Left ventricle myocardium superior (tissue), 1 donor: ENCODE data around the gene SPC24. TPM values are rescaled to one million over a fixed set of nuclear protein-coding genes. Genes with fewer than 3 reads are reported as not detected.
"Not testable (repeated sequence)": the region's sequence is repeated elsewhere in the genome, so short reads cannot be mapped to it uniquely, and the experiment has no call there.

Source experiments
- ATAC-seq: fragments of 200-7000 bp; cut with Tn5 transposase; one replicate; pipeline ENCODE4 v1.9.1; 2020; ENCODE audit warnings: mild to moderate bottlenecking, moderate library complexity
- DNase-seq: peaks from one replicate; pipeline ENCODE4 v3.0.0-alpha.2; 2020
- intact Hi-C: fragments of 100-400 bp; cut with micrococcal nuclease; formaldehyde crosslinking; loops from one replicate; pipeline ENCODE4 v1.11.0; 2022
- total RNA-seq: library from RNA; stranded (reverse); fragmentation: NEBNext Ultra II Directional; extraction: Animal tissue kit (Norgen Biotek cat#: 25700); gene quantifications from one replicate; pipeline ENCODE4 v1.2.1, GENCODE V29; 2021
- donor health status: DM: no; HTN: yes; CAD: no; lungs with severe emphysema.

Gene SPC24
- total RNA-seq, 1 donor from 2014 or later, result 8.1 TPM

- no peak for DNase-seq
- ATAC-seq, result no peak
- intact Hi-C loops, result no loop called here
These were observed 15.6 kb upstream of the SPC24 start for GRCh38 chr19:11171144-11171543.

DNA sequence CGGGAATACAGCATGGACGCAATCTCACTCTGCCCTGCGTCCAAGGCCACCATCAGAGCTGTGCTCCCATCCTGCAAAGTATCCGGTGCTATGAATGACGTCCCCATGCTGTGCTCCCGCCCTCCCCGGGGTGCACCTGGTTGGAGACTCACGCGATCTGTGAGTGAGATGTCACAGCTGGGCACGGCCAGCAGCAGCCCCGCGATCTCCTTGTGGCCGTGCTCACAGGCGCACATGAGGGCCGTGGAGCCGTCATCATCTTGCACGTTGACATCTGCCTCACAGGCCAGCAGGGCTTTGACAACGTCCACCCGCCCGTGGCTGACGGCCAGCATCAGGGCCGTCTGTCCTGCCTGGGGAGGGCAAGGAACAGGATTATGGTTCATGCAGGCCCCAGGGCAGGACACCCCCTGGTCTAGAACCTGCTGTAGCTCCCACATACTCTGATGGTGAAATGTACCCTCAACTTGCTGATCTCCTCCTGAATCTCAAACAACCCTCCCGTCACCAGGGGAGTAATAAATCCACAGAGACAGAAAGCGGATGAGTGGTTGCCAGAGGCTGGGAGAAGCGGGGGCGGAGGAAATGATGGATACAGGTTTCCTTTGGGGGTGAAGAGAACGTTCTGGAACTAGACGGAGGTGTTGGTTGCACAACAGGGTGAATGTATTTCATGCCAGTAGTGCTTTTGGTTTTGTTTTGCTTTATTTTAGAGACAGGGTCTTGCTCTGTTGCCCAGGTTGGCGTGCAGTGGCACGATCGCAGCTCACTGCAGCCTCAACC, 14.5 kb upstream of the SPC24 start:
- intact Hi-C loops, result no loop called here
- ATAC-seq (no peak), DNase-seq (no peak)

- intact Hi-C loops, result no loop called here
- ATAC-seq (no peak), DNase-seq (no peak)
These were observed 13.0 kb upstream of the SPC24 start for GRCh38 chr19:11168568-11168967.

DNA sequence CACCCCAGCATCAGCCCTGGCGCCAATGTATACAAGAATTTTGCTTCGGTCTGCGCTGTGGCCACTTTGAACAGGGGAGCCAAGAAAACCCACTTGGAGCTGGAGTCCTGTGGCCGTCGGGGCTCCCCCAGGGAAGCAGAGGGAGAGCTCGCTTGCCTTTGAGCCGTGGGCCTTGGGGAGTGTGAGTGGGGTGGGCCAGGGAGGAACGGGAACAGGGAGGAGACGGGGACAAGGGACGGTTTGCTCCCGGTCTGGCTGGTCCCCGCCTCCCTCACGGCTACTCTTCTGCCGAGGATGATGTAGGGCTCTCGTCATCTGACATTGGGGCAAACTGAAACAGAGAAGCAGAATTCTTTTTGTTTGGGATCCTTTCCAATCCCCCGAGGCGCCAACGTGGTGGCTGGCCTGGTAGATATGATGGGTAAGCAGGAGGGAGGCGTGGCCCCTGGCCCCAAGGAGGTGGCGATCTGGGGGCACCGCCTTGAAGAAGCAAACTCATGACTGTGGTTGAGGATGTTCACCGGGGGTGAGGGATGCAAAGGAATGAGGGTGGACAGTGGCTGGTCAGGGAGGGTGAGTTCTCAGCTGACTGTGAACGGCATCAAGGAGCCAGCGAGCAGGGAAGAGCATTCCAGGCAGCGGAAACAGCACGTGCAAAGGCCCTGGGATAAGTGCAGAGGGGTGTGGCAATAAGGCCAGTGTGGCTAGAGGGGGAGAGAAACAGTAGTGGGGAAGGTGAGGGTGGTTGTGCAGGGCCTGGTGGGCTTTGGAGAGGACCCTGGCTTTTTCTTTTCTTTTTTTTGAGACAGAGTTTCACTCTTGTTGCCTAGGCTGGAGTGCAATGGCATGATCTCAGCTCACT, 10.9 kb upstream of the SPC24 start:
- intact Hi-C loops, result no loop called here
- ATAC-seq (peak; percentile 53), DNase-seq (peak; percentile 73)

DNA sequence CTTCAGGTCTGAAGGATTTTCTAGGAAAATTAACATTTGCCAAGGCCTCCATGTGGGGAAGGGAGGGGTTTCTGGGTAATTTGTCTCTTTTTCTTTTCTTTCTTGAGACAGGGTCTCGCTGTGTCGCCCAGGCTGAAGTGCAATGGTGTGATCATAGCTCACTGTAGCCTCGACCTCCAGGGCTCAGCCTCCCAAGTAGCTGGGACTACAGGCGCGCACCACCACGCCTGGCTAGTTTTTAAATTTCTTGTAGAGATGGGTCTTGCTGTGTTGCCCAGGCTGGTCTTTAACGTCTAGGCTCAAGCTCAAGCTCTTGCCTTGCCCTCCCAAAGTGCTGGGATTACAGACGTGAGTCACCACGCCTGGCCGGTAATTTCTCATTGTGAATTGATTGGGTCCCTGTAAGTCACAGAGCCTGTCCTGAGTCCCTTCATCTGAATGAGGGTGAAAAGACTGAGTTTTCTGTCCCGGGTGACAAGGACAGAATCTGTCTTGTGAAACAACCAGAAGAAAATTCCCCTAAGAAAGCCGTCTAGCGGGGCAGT, 10.0 kb upstream of the SPC24 start:
- no peak for ATAC-seq
- no peak for DNase-seq
- intact Hi-C loops, result no loop called here

DNA sequence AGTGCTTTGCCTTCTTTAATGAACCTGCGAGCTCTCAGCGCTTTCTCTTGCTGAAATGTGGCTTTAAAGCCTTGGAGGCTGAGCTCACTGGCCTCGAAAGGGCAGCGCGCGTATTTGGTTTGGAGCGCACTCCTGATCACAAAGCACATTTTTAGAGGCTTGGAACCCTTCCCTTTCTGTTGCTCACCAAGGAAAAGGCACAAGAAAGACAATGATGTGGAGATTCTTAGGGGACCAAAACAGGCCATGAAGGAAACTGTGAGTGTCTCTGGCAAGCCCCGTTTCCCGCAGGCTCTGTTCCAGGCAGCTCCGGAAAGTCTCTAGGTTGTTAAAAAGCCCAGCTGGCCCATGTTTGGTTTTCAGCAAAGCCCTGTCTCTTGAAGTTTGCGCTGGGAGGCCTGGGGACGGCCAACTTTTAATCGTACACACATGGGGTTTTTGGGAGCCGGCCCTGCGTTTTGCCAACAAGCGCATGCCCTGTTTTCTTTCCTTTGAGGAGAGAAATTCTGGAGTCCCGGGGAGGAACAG, 9.4 kb upstream of the SPC24 start:
- DNase-seq (peak; percentile 88), ATAC-seq (peak; percentile 77)
- intact Hi-C loops, result no loop called here

GRCh38 chr19:11164296-11164695, 8.7 kb upstream of the SPC24 start:
- ATAC-seq (no peak), DNase-seq (no peak)
- intact Hi-C loops, result no loop called here

GRCh38 chr19:11160440-11160768, 4.8 kb upstream of the SPC24 start:
- DNase-seq, ATAC-seq, intact Hi-C loops: not testable (repeated sequence)

DNA sequence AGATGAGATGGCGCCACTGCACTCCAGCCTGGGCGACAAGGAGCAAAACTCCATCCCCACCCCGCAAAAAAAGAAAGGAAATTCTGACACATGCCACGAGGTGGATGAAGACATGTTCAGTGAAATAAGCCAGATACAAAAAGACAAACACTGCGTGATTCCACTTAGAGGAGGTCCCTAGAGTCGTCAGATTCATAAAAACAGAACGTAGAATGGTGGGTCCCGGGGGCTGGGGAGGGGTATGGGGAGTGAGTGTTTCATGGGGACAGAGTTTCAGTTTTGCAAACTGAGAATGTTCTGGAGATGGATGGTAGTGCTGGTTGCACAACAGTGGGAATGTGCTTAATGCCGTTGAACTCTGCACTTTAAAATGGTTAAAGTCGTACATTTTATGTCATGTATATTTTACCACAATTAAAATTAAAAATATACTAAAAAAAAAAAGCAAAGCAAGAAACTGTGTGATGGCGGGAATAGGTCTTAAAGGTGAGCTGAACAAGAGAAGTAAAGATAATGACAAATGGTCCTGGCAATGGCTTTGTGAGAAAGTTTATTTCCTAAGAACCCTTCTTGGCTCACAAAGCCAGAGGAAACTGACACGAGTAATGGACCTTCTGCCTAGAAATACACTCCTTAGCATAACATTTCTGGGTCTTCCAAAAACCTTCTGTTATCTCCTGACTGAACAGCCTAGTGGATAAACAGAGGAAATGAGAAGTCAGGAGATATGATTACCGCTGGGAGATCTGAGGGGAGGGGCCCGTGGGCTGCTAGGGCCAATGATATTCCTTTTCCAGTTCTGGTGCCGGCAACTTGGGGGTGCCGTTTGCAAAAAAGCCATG, 4.2 kb upstream of the SPC24 start:
- intact Hi-C loops, result no loop called here
- ATAC-seq (peak; percentile 7), DNase-seq (no peak)

GRCh38 chr19:11154683-11155047, 917 bp downstream of the SPC24 start:
- no peak for DNase-seq
- ATAC-seq, result no peak
- intact Hi-C loops, result no loop called here

DNA sequence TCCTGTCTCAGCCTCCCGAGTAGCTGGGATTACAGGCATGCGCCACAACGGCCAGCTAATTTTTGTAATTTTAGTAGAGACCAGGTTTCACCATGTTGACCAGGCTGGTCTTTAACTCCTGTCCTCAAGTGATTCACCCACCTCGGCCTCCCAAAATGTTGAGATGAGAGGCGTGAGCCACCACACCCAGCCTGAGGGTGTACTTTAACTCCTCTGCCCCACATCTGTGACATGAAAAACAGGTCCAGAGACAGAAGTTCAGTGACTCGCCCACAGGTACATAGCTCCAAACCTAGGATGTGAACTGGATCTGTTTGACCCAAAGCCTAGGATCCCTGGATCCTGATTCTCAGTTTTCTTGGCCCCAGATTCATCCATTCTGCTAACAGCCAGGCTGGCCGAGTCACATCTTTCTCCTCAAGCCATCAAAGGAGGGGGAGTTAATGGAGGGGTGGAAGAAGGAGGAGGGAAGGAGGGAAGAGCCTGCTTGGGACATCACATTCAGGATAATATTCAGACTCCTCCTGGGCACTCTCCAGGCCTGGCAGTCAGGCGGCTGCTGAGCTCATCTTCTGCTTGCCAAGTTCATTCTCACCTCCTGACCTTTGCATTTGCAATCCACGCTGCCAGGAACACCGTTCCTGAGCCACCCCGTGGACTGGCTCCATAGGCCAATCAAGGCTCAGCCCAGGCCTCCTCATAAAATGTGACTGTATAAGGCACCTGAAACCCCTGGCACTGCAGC, 3.1 kb downstream of the SPC24 start:
- peak; percentile 67 for ATAC-seq

DNA sequence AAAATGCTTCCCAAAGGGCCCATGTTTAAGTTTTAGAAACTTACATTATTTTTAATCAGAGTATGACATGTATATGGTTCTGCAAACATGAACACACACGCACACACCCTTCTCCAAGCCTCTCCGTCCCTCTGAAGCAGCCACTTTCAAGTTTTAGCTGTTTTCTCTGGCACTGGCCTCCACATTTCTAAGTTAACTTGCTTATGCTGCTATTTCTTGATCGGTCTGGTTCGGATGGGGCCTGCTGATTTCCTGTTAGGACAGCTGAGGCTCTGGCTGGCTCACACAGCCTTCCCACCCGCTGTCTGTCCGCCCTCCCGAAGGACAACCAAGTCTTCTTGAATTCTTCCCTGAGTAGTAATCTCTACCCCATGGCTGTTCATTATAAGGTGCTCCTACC, 4.4 kb downstream of the SPC24 start:
- intact Hi-C loops, result no loop called here
- peak; percentile 58 for DNase-seq
- peak; percentile 13 for ATAC-seq

More for the DNA sequence above, 3.1 kb downstream of the SPC24 start:
- intact Hi-C loops, result no loop called here
- DNase-seq, result peak; percentile 83

GRCh38 chr19:11148001-11148400, 7.6 kb downstream of the SPC24 start:
- intact Hi-C loops, result no loop called here
- ATAC-seq (no peak), DNase-seq (no peak)

DNA sequence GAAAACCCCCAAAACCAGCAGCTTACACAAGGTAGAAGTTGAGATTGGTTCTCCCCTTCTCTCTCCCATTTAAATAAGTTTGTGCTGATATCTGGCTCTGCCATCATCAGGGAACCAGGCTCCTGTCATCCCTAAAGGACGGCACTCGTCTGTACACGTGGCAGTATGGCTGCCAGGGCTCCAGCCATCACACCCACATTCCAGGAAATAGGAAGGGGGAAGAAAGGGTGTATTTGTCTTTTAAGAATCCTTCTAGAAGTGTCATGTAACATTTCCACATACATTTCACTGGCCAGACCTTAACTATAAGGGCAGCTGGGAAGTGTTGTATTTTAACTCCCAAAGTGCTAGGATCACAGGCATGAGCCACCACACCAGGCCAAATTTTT, 10.1 kb downstream of the SPC24 start:
- no peak for ATAC-seq
- intact Hi-C loops, result no loop called here

GRCh38 chr19:11142528-11143171, 12.9 kb downstream of the SPC24 start:
- intact Hi-C loops, result no loop called here
- DNase-seq (peak; percentile 96), ATAC-seq (peak; percentile 78)

More for the DNA sequence above, 10.1 kb downstream of the SPC24 start:
- no peak for DNase-seq

GRCh38 chr19:11141937-11142527, 13.6 kb downstream of the SPC24 start:
- intact Hi-C loops, result no loop called here
- peak; percentile 50 for DNase-seq

GRCh38 chr19:11140896-11141295, 14.7 kb downstream of the SPC24 start:
- DNase-seq (no peak), ATAC-seq (no peak)
- intact Hi-C loops, result no loop called here

More at GRCh38 chr19:11141937-11142527, 13.6 kb downstream of the SPC24 start:
- no peak for ATAC-seq
